ENCODE results near the gene NAA38.

DNA sequence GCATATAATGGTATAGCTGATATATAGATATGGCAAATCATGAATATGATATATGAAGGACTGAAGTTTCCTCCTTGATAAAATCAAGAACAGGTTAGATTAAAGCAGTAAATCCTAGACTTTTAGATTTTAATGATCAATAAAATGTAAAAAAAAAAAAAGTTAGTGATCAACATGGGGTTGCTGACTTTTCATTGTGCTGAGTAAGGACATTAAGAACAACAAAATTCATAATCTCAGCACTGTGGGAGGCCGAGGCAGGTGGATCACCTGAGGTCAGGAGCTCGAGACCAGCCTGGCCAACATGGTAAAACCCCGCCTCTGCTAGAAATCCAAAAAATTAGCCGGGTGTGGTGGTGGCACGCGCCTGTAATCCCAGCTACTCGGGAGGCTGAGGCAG lies 20.9 kb upstream of the NAA38 start:
- TF ChIP-seq EZH2phosphoT487 (IDR thresholded peaks at IDR 0.05; ENCODE audit: borderline replicate concordance) = no peak
- TF ChIP-seq EZH2 (IDR thresholded peaks at IDR 0.05) = no peak
- TF ChIP-seq, protein P1, sequence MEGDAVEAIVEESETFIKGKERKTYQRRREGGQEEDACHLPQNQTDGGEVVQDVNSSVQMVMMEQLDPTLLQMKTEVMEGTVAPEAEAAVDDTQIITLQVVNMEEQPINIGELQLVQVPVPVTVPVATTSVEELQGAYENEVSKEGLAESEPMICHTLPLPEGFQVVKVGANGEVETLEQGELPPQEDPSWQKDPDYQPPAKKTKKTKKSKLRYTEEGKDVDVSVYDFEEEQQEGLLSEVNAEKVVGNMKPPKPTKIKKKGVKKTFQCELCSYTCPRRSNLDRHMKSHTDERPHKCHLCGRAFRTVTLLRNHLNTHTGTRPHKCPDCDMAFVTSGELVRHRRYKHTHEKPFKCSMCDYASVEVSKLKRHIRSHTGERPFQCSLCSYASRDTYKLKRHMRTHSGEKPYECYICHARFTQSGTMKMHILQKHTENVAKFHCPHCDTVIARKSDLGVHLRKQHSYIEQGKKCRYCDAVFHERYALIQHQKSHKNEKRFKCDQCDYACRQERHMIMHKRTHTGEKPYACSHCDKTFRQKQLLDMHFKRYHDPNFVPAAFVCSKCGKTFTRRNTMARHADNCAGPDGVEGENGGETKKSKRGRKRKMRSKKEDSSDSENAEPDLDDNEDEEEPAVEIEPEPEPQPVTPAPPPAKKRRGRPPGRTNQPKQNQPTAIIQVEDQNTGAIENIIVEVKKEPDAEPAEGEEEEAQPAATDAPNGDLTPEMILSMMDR (IDR thresholded peaks at IDR 0.05 in 2 of 3, conservative IDR thresholded peaks at IDR 0.05 in 1 of 3; ENCODE audit: borderline replicate concordance in 1 of 3, insufficient read depth in 1 of 3, low read depth in 2 of 3, low read length in 2 of 3) = no peak
- TF ChIP-seq ZNF274 (IDR thresholded peaks at IDR 0.05; ENCODE audit: low read depth, low read length) = no peak
- no peak for TF ChIP-seq POLR2A (IDR thresholded peaks at IDR 0.05; ENCODE audit: borderline replicate concordance, extremely low read depth, insufficient read depth, insufficient read length)

Measured in HCT116 (cell line).